ENCODE data around the gene CAPN1. TPM values are rescaled to one million over a fixed set of nuclear protein-coding genes. Genes with fewer than 3 reads are reported as not detected.
"Not testable (repeated sequence)": the region's sequence is repeated elsewhere in the genome, so short reads cannot be mapped to it uniquely, and the experiment has no call there.

CAPN1 gene
- polyA plus RNA-seq, 3 donors from 2014 or later: 124 to 155 (median 148) TPM

GRCh38 chr11:65150131-65150508 is 31.6 kb upstream of the CAPN1 start:
- H3K36me3 Mint-ChIP-seq; H3K27ac Mint-ChIP-seq; H3K9me3 Mint-ChIP-seq; H3K4me1 Mint-ChIP-seq; DNase-seq; H3K27me3 Mint-ChIP-seq (ENCODE audit: low read depth in 3 of 3); H3K4me3 Mint-ChIP-seq: not testable (repeated sequence)

- DNase-seq: no peak
- Mint-ChIP-seq H3K4me1 (no peaks in the 10 kb centered on the region), H3K4me3 (no peak overlapping the region), H3K9me3 (no peaks in the 10 kb centered on the region), H3K36me3 (no peaks in the 10 kb centered on the region), H3K27ac (peak overlapping the region in 1 of 6 donors; percentile 63), H3K27me3 (ENCODE audit: low read depth in 3 of 3) (peaks cover 0 to 2% (median 2%) of the 10 kb centered on the region in 3 donors)
Measured at GRCh38 chr11:65150509-65151299, 31.0 kb upstream of the CAPN1 start.

- peak overlapping the region in 1 of 6 donors; percentile 17 for H3K27ac Mint-ChIP-seq
- no peaks in the 10 kb centered on the region for H3K4me1 Mint-ChIP-seq
- no peaks in the 10 kb centered on the region for H3K9me3 Mint-ChIP-seq
- H3K4me3 Mint-ChIP-seq: no peak overlapping the region
- H3K27me3 Mint-ChIP-seq (ENCODE audit: low read depth in 3 of 3): peaks cover 0 to 2% (median 2%) of the 10 kb centered on the region in 3 donors
- H3K36me3 Mint-ChIP-seq: no peaks in the 10 kb centered on the region
- DNase-seq: no peak
Measured at GRCh38 chr11:65151331-65151899, 30.3 kb upstream of the CAPN1 start.

- H3K27me3 Mint-ChIP-seq (ENCODE audit: low read depth in 3 of 3): peaks cover 0 to 2% (median 2%) of the 10 kb centered on the region in 3 donors
- H3K4me1 Mint-ChIP-seq: no peaks in the 10 kb centered on the region
- no peak overlapping the region for H3K4me3 Mint-ChIP-seq
- peak overlapping the region in 1 of 6 donors; percentile 46 for H3K27ac Mint-ChIP-seq
- no peaks in the 10 kb centered on the region for H3K36me3 Mint-ChIP-seq
- H3K9me3 Mint-ChIP-seq: no peaks in the 10 kb centered on the region
- DNase-seq: no peak
Measured at GRCh38 chr11:65152122-65152521, 29.6 kb upstream of the CAPN1 start.

GRCh38 chr11:65156256-65156655 is 25.5 kb upstream of the CAPN1 start:
- Mint-ChIP-seq H3K27me3 (ENCODE audit: low read depth in 3 of 3) (peaks cover 0 to 4% (median 2%) of the 10 kb centered on the region in 3 donors), H3K27ac (no peak overlapping the region), H3K9me3 (no peaks in the 10 kb centered on the region), H3K4me1 (no peaks in the 10 kb centered on the region), H3K4me3 (no peak overlapping the region), H3K36me3 (no peaks in the 10 kb centered on the region)
- no peak for DNase-seq

DNA sequence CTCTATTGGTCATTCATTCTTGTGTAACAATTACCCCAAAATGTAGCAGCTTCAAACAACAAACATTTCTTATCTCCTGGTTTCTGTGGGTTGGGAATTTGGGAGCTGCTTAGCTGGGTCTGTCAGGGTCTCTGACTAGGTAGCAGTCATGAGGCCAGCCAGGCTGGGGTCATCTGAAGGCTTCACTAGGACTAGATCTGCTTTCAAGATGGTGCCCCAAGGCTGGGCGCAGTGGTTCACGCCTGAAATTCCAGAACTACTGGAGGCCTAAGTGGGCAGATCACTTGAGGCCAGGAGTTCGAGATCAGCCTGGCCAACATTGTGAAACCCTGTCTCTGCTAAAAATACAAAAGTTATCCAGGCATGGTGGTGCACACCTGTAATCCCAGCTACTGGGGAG is 24.8 kb upstream of the CAPN1 start:
- no peaks in the 10 kb centered on the region for H3K36me3 Mint-ChIP-seq

GRCh38 chr11:65157336-65157735 is 24.4 kb upstream of the CAPN1 start:
- DNase-seq: no peak
- Mint-ChIP-seq H3K4me1 (no peaks in the 10 kb centered on the region), H3K4me3 (no peak overlapping the region), H3K27me3 (ENCODE audit: low read depth in 3 of 3) (peaks cover 0 to 3% (median 2%) of the 10 kb centered on the region in 3 donors), H3K9me3 (no peaks in the 10 kb centered on the region), H3K27ac (no peak overlapping the region), H3K36me3 (no peaks in the 10 kb centered on the region)

More for the DNA sequence above, 24.8 kb upstream of the CAPN1 start:
- peaks cover 0 to 3% (median 2%) of the 10 kb centered on the region in 3 donors for H3K27me3 Mint-ChIP-seq (ENCODE audit: low read depth in 3 of 3)
- H3K4me1 Mint-ChIP-seq: no peaks in the 10 kb centered on the region
- no peak overlapping the region for H3K4me3 Mint-ChIP-seq
- no peak for DNase-seq
- H3K9me3 Mint-ChIP-seq: no peaks in the 10 kb centered on the region
- no peak overlapping the region for H3K27ac Mint-ChIP-seq

- H3K27me3 Mint-ChIP-seq (ENCODE audit: low read depth in 3 of 3): peaks cover 2 to 3% (median 3%) of the 10 kb centered on the region in 3 donors
- H3K4me3 Mint-ChIP-seq: no peak overlapping the region
- H3K9me3 Mint-ChIP-seq: no peaks in the 10 kb centered on the region
- H3K4me1 Mint-ChIP-seq: no peaks in the 10 kb centered on the region
- H3K36me3 Mint-ChIP-seq: no peaks in the 10 kb centered on the region
- H3K27ac Mint-ChIP-seq: no peak overlapping the region
- no peak for DNase-seq
Measured at GRCh38 chr11:65159012-65159411, 22.7 kb upstream of the CAPN1 start.

DNA sequence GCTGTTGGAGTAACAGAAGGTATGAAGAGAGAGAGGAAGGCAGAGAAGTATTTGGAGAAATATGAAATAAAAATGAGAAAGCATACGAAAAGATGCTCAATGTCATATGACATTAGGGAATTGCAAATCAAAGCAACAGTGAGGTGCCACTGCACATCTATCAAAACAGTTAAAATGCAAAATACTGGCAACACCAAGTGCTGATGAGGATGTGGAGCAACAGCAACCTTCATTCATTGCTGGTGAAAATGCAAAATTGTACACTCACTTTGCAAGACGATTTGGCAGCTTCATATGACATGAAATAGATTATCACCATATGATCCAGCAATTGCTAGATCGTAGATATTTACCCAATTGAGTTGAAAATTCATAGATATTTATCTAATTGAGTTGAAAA is 21.1 kb upstream of the CAPN1 start:
- H3K9me3 Mint-ChIP-seq: no peaks in the 10 kb centered on the region
- DNase-seq: no peak
- no peaks in the 10 kb centered on the region for H3K4me1 Mint-ChIP-seq
- H3K27me3 Mint-ChIP-seq (ENCODE audit: low read depth in 3 of 3): peaks cover 2 to 3% (median 3%) of the 10 kb centered on the region in 3 donors
- no peaks in the 10 kb centered on the region for H3K36me3 Mint-ChIP-seq
- no peak overlapping the region for H3K4me3 Mint-ChIP-seq
- H3K27ac Mint-ChIP-seq: no peak overlapping the region

GRCh38 chr11:65163684-65164083 is 18.0 kb upstream of the CAPN1 start:
- Mint-ChIP-seq H3K4me3 (no peak overlapping the region), H3K4me1 (peaks cover 3 to 5% of the 10 kb centered on the region in 2 donors), H3K36me3 (no peaks in the 10 kb centered on the region), H3K27ac (no peak overlapping the region), H3K9me3 (no peaks in the 10 kb centered on the region), H3K27me3 (ENCODE audit: low read depth in 3 of 3) (peaks cover 2 to 5% (median 2%) of the 10 kb centered on the region in 3 donors)
- no peak for DNase-seq

- Mint-ChIP-seq H3K27me3 (ENCODE audit: low read depth in 3 of 3) (peaks cover 2 to 5% (median 5%) of the 10 kb centered on the region in 3 donors), H3K4me1 (peaks cover 13 to 17% of the 10 kb centered on the region in 2 donors), H3K36me3 (no peaks in the 10 kb centered on the region), H3K4me3 (no peak overlapping the region), H3K9me3 (no peaks in the 10 kb centered on the region), H3K27ac (no peak overlapping the region)
- no peak for DNase-seq
Measured at GRCh38 chr11:65165410-65166317, 16.1 kb upstream of the CAPN1 start.

DNA sequence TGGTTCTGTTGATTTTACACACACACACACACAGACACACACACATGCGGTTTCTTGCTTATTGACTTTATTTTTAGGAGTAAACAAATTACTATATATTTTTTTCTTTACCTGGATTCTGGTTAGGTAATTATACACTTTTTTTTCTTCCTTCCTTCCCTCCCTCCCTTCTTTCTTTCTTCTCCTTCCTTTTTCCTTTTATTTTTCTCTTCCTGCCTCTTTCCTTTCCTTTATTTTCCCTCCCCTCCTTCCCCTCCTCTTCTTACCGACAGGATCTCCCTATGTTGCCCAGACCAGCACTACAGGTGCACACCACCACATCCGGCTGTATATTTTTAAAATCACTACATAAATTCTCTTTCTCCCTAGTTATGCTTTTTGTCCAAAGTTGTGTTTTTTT is 14.8 kb upstream of the CAPN1 start:
- Mint-ChIP-seq H3K27me3 (ENCODE audit: low read depth in 3 of 3) (peaks cover 0 to 5% (median 5%) of the 10 kb centered on the region in 3 donors), H3K27ac (no peak overlapping the region), H3K4me3 (no peak overlapping the region), H3K36me3 (no peaks in the 10 kb centered on the region), H3K4me1 (peaks cover 13 to 17% of the 10 kb centered on the region in 2 donors), H3K9me3 (no peaks in the 10 kb centered on the region)
- DNase-seq: no peak

DNA sequence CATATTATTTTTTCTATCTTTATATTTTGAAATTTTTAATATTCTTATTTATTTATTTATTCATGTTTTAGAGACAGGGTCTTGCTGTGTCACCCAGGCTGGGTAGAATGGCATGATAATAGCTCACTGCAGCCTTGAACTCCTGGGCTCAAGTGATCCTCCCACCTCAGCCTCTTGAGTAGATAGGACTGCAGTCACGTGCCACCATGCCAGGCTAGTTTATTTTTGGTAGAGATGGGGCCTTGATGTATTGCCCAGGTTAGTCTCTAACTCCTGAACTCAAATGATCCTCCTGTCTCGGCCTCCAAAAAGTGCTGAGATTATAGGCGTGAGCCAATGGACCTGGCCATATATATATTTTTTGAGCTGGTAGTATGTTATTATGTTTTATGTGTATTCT is 14.1 kb upstream of the CAPN1 start:
- Mint-ChIP-seq H3K27ac (no peak overlapping the region), H3K4me1 (peaks cover 13 to 17% of the 10 kb centered on the region in 2 donors), H3K9me3 (no peaks in the 10 kb centered on the region), H3K27me3 (ENCODE audit: low read depth in 3 of 3) (peaks cover 0 to 5% (median 3%) of the 10 kb centered on the region in 3 donors), H3K4me3 (no peak overlapping the region), H3K36me3 (no peaks in the 10 kb centered on the region)
- DNase-seq: no peak

All from immature natural killer cell (primary cell).